Body of pancreas (tissue), 4 donors: Measurements from ENCODE around the gene PDE7B. TPM values are rescaled to one million over a fixed set of nuclear protein-coding genes. Genes with fewer than 3 reads are reported as not detected.

Source experiments
- ATAC-seq: fragments of 150-250 bp; one replicate; pipeline ENCODE4 v1.9.1; 2016
- DNase-seq, 4 donors: peaks; one replicate each; pipeline ENCODE4 v3.0.0-alpha.2; 2019
- H3K27ac ChIP-seq, 4 donors: fragments of 200-600 bp; sonication (generic); 1 replicate in 3 of 4; 2 replicates in 1 of 4; pipeline versions ENCODE4 v1.5.1 to v1.6.1; 2016 to 2019; ENCODE audit warnings: mild to moderate bottlenecking in 1 of 4, mixed read lengths in 1 of 4, moderate library complexity in 1 of 4
- H3K27me3 ChIP-seq, 2 donors: fragments of 200-600 bp; sonication (generic); one replicate each; pipeline ENCODE4 v1.6.0; 2016; ENCODE audit warnings: mild to moderate bottlenecking in 1 of 2
- H3K36me3 ChIP-seq, 2 donors: fragments of 200-600 bp; sonication (generic); replicated peaks in 1 of 2; 2 replicates each; pipeline ENCODE4 v1.5.1; 2016; ENCODE audit warnings: low read depth in 2 of 2; ENCODE audit not compliant: insufficient read depth in 1 of 2
- H3K4me1 ChIP-seq: fragments of 200-600 bp; sonication (generic); one replicate; pipeline ENCODE4 v1.6.0; 2016
- H3K4me3 ChIP-seq, 2 donors: fragments of 200-600 bp; sonication (generic); 1 replicate in 1 of 2; 2 replicates in 1 of 2; pipeline ENCODE4 v1.5.1; 2016 to 2019
- H3K9me3 ChIP-seq, 3 donors: fragments of 200-600 bp; sonication (generic); 1 replicate in 2 of 3; 2 replicates in 1 of 3; pipeline ENCODE4 v1.5.1; 2016
- CTCF ChIP-seq, 7 experiments: fragments of 450-650 bp in 4 of 7; fragments of 200-600 bp in 3 of 7; sonication (generic) in 3 of 7; IDR thresholded peaks; one replicate each; pipeline ENCODE4 v1.5.1; 2016 to 2019; ENCODE audit warnings: antibody characterized with exemption in 7 of 7
- POLR2A ChIP-seq, 3 donors: fragments of 450-650 bp; IDR thresholded peaks; one replicate each; pipeline ENCODE4 v1.6.1; 2016; ENCODE audit warnings: antibody characterized with exemption in 3 of 3, mild to moderate bottlenecking in 2 of 3
- WGBS, 2 donors: methylation state at CpG; one replicate each; pipeline ENCODE4 v1.1.5; 2017; 5-methylcytosine and 5-hydroxymethylcytosine counted together
- intact Hi-C: fragments of 100-400 bp; cut with DNase I; formaldehyde crosslinking; loops from one replicate; pipeline ENCODE4 v1.15.1; 2023
- total RNA-seq, 2 donors: library from RNA; depleted of rRNA; stranded (reverse); fragments of >200 nt; gene quantifications; one replicate each; pipeline ENCODE4 v1.1.0, GENCODE V29; 2016

The PDE7B gene
- total RNA-seq, 2 donors from 2014 or later = 1.0 to 2.3 TPM

- TF ChIP-seq POLR2A (IDR thresholded peaks at IDR 0.05) (no peak), CTCF (IDR thresholded peaks at IDR 0.05) (no peak)
- WGBS, 2 donors = 79 to 84% methylated on average over 8 of the region's 8 CpGs
These were observed 39.6 kb upstream of the PDE7B start for GRCh38 chr6:135811644-135812526.

GRCh38 chr6:135813401-135813800, 38.1 kb upstream of the PDE7B start:
- intact Hi-C loops = no loop called here
- DNase-seq = no peak
- peaks cover 15% of the 10 kb centered on the region for H3K4me1 ChIP-seq
- no peak for ATAC-seq
- 65 to 67% methylated on average over 6 of the region's 6 CpGs for WGBS, 2 donors
- TF ChIP-seq CTCF (IDR thresholded peaks at IDR 0.05) (no peak), POLR2A (IDR thresholded peaks at IDR 0.05) (no peak)
- no peaks in the 10 kb centered on the region for H3K9me3 ChIP-seq
- no peak overlapping the region for H3K27ac ChIP-seq
- no peaks in the 10 kb centered on the region for H3K36me3 ChIP-seq
- H3K27me3 ChIP-seq = no peaks in the 10 kb centered on the region
- no peak overlapping the region for H3K4me3 ChIP-seq

More at GRCh38 chr6:135811644-135812526, 39.6 kb upstream of the PDE7B start:
- no peak for DNase-seq
- no peaks in the 10 kb centered on the region for H3K36me3 ChIP-seq
- peaks cover 15% of the 10 kb centered on the region for H3K4me1 ChIP-seq
- no peak for ATAC-seq
- H3K27ac ChIP-seq = no peak overlapping the region
- no peaks in the 10 kb centered on the region for H3K27me3 ChIP-seq
- H3K4me3 ChIP-seq = no peak overlapping the region
- intact Hi-C loops = no loop called here
- H3K9me3 ChIP-seq = no peaks in the 10 kb centered on the region

- TF ChIP-seq CTCF (IDR thresholded peaks at IDR 0.05) = no peak
- no peak for TF ChIP-seq POLR2A (IDR thresholded peaks at IDR 0.05)
- H3K27ac ChIP-seq = peak overlapping the region in 1 of 4 donors; percentile 3
- intact Hi-C loops = no loop called here
- H3K27me3 ChIP-seq = no peaks in the 10 kb centered on the region
- peaks cover 15% of the 10 kb centered on the region for H3K4me1 ChIP-seq
- DNase-seq = peak; percentile 30 to 53 (median 41)
- no peak overlapping the region for H3K4me3 ChIP-seq
- 16 to 22% methylated on average over 4 of the region's 4 CpGs for WGBS, 2 donors
- H3K36me3 ChIP-seq = no peaks in the 10 kb centered on the region
- ATAC-seq = peak; percentile 75
- no peaks in the 10 kb centered on the region for H3K9me3 ChIP-seq
These were observed 37.5 kb upstream of the PDE7B start for GRCh38 chr6:135814043-135814442.

GRCh38 chr6:135815216-135815615, 36.3 kb upstream of the PDE7B start:
- H3K36me3 ChIP-seq = no peaks in the 10 kb centered on the region
- DNase-seq = no peak
- no peak for ATAC-seq
- no peaks in the 10 kb centered on the region for H3K9me3 ChIP-seq
- intact Hi-C loops = no loop called here
- WGBS, 2 donors = 83 to 86% methylated on average over 4 of the region's 4 CpGs
- H3K27ac ChIP-seq = no peak overlapping the region
- peaks cover 15% of the 10 kb centered on the region for H3K4me1 ChIP-seq
- TF ChIP-seq CTCF (IDR thresholded peaks at IDR 0.05) = no peak
- no peak for TF ChIP-seq POLR2A (IDR thresholded peaks at IDR 0.05)
- H3K4me3 ChIP-seq = no peak overlapping the region
- H3K27me3 ChIP-seq = no peaks in the 10 kb centered on the region

GRCh38 chr6:135817035-135817434, 34.5 kb upstream of the PDE7B start:
- Histone ChIP-seq H3K4me3 (no peak overlapping the region), H3K36me3 (no peaks in the 10 kb centered on the region), H3K9me3 (no peaks in the 10 kb centered on the region), H3K27me3 (no peaks in the 10 kb centered on the region), H3K4me1 (peaks cover 15% of the 10 kb centered on the region), H3K27ac (no peak overlapping the region)
- 92% methylated on average over 2 of the region's 2 CpGs for WGBS, 2 donors
- TF ChIP-seq POLR2A (IDR thresholded peaks at IDR 0.05) = no peak
- TF ChIP-seq CTCF (IDR thresholded peaks at IDR 0.05) = no peak
- ATAC-seq = no peak
- intact Hi-C loops = no loop called here
- no peak for DNase-seq
